NCI-H69 (cell line): ENCODE data around the gene KRTAP22-2.

Experiments used
- DNase-seq: peaks from one replicate; lab custom pipeline; 2025; lab: John Stamatoyannopoulos, UW

KRTAP22-2 gene

GRCh38 chr21:30563072-30563471, 27.1 kb downstream of the KRTAP22-2 start:
- no peak for DNase-seq

DNA sequence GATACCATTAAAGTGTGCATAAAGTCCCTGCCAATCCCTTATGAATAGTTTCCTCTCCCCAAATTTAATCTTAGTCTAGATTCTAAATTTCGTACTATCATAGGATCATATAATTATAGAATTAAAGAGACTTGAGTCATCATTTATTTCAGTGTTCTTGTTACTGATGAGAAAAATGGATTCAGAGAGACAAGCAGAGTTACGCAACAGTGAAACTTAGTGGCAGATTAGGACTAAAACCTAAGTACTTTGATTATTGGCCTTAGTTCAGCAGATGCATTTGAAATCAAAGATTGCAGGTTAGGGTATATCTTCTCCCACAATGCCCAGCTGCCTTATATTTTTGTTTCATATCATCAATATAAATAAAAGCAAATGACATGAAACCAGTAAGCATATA, 28.2 kb downstream of the KRTAP22-2 start:
- DNase-seq = no peak

- no peak for DNase-seq
These were observed 28.8 kb downstream of the KRTAP22-2 start, which contains the start of gene KRTAP19-7 for GRCh38 chr21:30561264-30561895. KRTAP19-7 (minus strand) TSS chr21:30561314; CDS start chr21:30561289, 25 bp downstream.

GRCh38 chr21:30555095-30555494, 35.1 kb downstream of the KRTAP22-2 start:
- DNase-seq = no peak

- DNase-seq = no peak
These were observed 37.4 kb downstream of the KRTAP22-2 start for GRCh38 chr21:30552782-30553181.

- DNase-seq = no peak
These were observed 48.4 kb downstream of the KRTAP22-2 start, which contains the start of gene KRTAP19-6 for GRCh38 chr21:30541764-30542163. KRTAP19-6 (minus strand) TSS chr21:30541864; CDS start chr21:30541833, 31 bp downstream.
